Measurements from ENCODE around the gene HIRA.

GRCh38 chr22:19351604-19352003, 79.9 kb downstream of the HIRA start:
- TF ChIP-seq CEBPB (IDR thresholded peaks at IDR 0.05) (no peak), REST (IDR thresholded peaks at IDR 0.05; ENCODE audit: low read depth) (no peak), TCF12 (IDR thresholded peaks at IDR 0.05; ENCODE audit: low read depth) (no peak), CREB1 (IDR thresholded peaks at IDR 0.05; ENCODE audit: low read depth) (no peak), RAD21 (IDR thresholded peaks at IDR 0.05; ENCODE audit: low read depth) (no peak), FOXM1 (IDR thresholded peaks at IDR 0.05; ENCODE audit: borderline replicate concordance, low read depth) (no peak), NFIC (IDR thresholded peaks at IDR 0.05) (no peak), TAF1 (IDR thresholded peaks at IDR 0.05; ENCODE audit: low read depth) (no peak), TEAD4 (IDR thresholded peaks at IDR 0.05) (no peak), EP300 (IDR thresholded peaks at IDR 0.05; ENCODE audit: borderline replicate concordance) (no peak), USF1 (IDR thresholded peaks at IDR 0.05) (no peak), YY1 (IDR thresholded peaks at IDR 0.05; ENCODE audit: low read depth) (no peak), MAX (IDR thresholded peaks at IDR 0.05) (no peak)

All from Ishikawa (cell line).